IPS DF 6.9 (cell line): ENCODE results near the gene D2HGDH.

Experiments used
- DNase-seq: peaks from one replicate; pipeline ENCODE4 v3.0.0-alpha.2; 2013; ENCODE audit warnings: low read depth, low spot score
- H3K27ac ChIP-seq: one replicate; pipeline ENCODE4 v1.5.1; 2013; ENCODE audit warnings: low read length, control low read depth
- H3K27me3 ChIP-seq: 2 replicates; pipeline ENCODE4 v1.6.1; 2013; ENCODE audit warnings: mild to moderate bottlenecking, low read length; ENCODE audit not compliant: control insufficient read depth, insufficient read depth
- H3K36me3 ChIP-seq: 2 replicates; pipeline ENCODE4 v1.6.1; 2013; ENCODE audit warnings: low read length; ENCODE audit not compliant: control insufficient read depth, insufficient read depth
- H3K4me1 ChIP-seq: 2 replicates; pipeline ENCODE4 v1.6.1; 2013; ENCODE audit warnings: low read length; ENCODE audit not compliant: control insufficient read depth, insufficient read depth
- H3K4me3 ChIP-seq: 2 replicates; pipeline ENCODE4 v1.5.1; 2013; ENCODE audit warnings: mild to moderate bottlenecking, low read length
- H3K9me3 ChIP-seq: 2 replicates; pipeline ENCODE4 v1.6.1; 2013; ENCODE audit warnings: low read length, inconsistent platforms; ENCODE audit not compliant: control insufficient read depth, insufficient read depth
- WGBS: extraction: QIAGEN DNeasy Blood & Tissue Kit; methylation state at CpG from one replicate; pipeline ENCODE4 v1.1.7; 2013; ENCODE audit warnings: mixed read lengths, missing lambda C conversion rate; ENCODE audit not compliant: insufficient read length, insufficient coverage; 5-methylcytosine and 5-hydroxymethylcytosine counted together

Gene D2HGDH

GRCh38 chr2:241768850-241769249 lies 34.4 kb downstream of the D2HGDH start:
- Histone ChIP-seq H3K9me3 (no peaks in the 10 kb centered on the region), H3K27me3 (no peaks in the 10 kb centered on the region), H3K27ac (no peak overlapping the region), H3K4me1 (peaks cover 3% of the 10 kb centered on the region; the same call in 1 of the 2 replicates), H3K36me3 (no peaks in the 10 kb centered on the region), H3K4me3 (no peak overlapping the region)
- no peak for DNase-seq
- WGBS: no CpG with 5 or more reads among the region's 11 CpGs

GRCh38 chr2:241769819-241770184 lies 35.4 kb downstream of the D2HGDH start:
- H3K27me3 ChIP-seq: no peaks in the 10 kb centered on the region
- WGBS: no CpG with 5 or more reads among the region's 13 CpGs
- no peak overlapping the region for H3K27ac ChIP-seq
- no peak overlapping the region for H3K4me3 ChIP-seq
- H3K36me3 ChIP-seq: no peaks in the 10 kb centered on the region
- DNase-seq: no peak
- peaks cover 3% of the 10 kb centered on the region; the same call in 1 of the 2 replicates for H3K4me1 ChIP-seq
- no peaks in the 10 kb centered on the region for H3K9me3 ChIP-seq

- Histone ChIP-seq H3K27ac (no peak overlapping the region), H3K27me3 (no peaks in the 10 kb centered on the region), H3K4me3 (no peak overlapping the region), H3K36me3 (no peaks in the 10 kb centered on the region), H3K4me1 (peaks cover 3% of the 10 kb centered on the region; the same call in 1 of the 2 replicates), H3K9me3 (no peaks in the 10 kb centered on the region)
- WGBS: no CpG with 5 or more reads among the region's 27 CpGs
- no peak for DNase-seq
Measured at GRCh38 chr2:241770185-241770935, 35.9 kb downstream of the D2HGDH start.

- Histone ChIP-seq H3K27me3 (no peaks in the 10 kb centered on the region), H3K27ac (no peak overlapping the region), H3K36me3 (no peaks in the 10 kb centered on the region), H3K4me3 (no peak overlapping the region), H3K4me1 (peaks cover 5% of the 10 kb centered on the region), H3K9me3 (no peaks in the 10 kb centered on the region)
- no peak for DNase-seq
- WGBS: no CpG with 5 or more reads among the region's 12 CpGs
Measured at GRCh38 chr2:241770936-241771285, 36.5 kb downstream of the D2HGDH start.

GRCh38 chr2:241771286-241772062 lies 37.0 kb downstream of the D2HGDH start:
- H3K27me3 ChIP-seq: no peaks in the 10 kb centered on the region
- H3K36me3 ChIP-seq: no peaks in the 10 kb centered on the region
- H3K4me1 ChIP-seq: peaks cover 5% of the 10 kb centered on the region
- no peak overlapping the region for H3K4me3 ChIP-seq
- no peak overlapping the region for H3K27ac ChIP-seq
- WGBS: no CpG with 5 or more reads among the region's 38 CpGs
- H3K9me3 ChIP-seq: no peaks in the 10 kb centered on the region
- no peak for DNase-seq

- H3K4me3 ChIP-seq: no peak overlapping the region
- no peaks in the 10 kb centered on the region for H3K27me3 ChIP-seq
- peaks cover 5% of the 10 kb centered on the region for H3K4me1 ChIP-seq
- WGBS: no CpG with 5 or more reads among the region's 9 CpGs
- no peak overlapping the region for H3K27ac ChIP-seq
- H3K9me3 ChIP-seq: no peaks in the 10 kb centered on the region
- no peaks in the 10 kb centered on the region for H3K36me3 ChIP-seq
- DNase-seq: no peak
Measured at GRCh38 chr2:241772063-241772499, 37.7 kb downstream of the D2HGDH start.

- Histone ChIP-seq H3K36me3 (no peaks in the 10 kb centered on the region), H3K4me3 (no peak overlapping the region), H3K27ac (no peak overlapping the region), H3K27me3 (no peaks in the 10 kb centered on the region), H3K9me3 (no peaks in the 10 kb centered on the region), H3K4me1 (peaks cover 14% of the 10 kb centered on the region)
- no CpG with 5 or more reads among the region's 29 CpGs for WGBS
- no peak for DNase-seq
Measured at GRCh38 chr2:241773511-241774418, 39.3 kb downstream of the D2HGDH start.

GRCh38 chr2:241774419-241775222 lies 40.2 kb downstream of the D2HGDH start:
- Histone ChIP-seq H3K27ac (no peak overlapping the region), H3K36me3 (no peaks in the 10 kb centered on the region), H3K27me3 (no peaks in the 10 kb centered on the region), H3K4me3 (no peak overlapping the region), H3K4me1 (peaks cover 14% of the 10 kb centered on the region), H3K9me3 (no peaks in the 10 kb centered on the region)
- no CpG with 5 or more reads among the region's 40 CpGs for WGBS
- DNase-seq: no peak

GRCh38 chr2:241775223-241776177 lies 41.1 kb downstream of the D2HGDH start:
- H3K4me3 ChIP-seq: no peak overlapping the region
- H3K4me1 ChIP-seq: peaks cover 14% of the 10 kb centered on the region
- no peak for DNase-seq
- no peaks in the 10 kb centered on the region for H3K36me3 ChIP-seq
- H3K27ac ChIP-seq: no peak overlapping the region
- no peaks in the 10 kb centered on the region for H3K27me3 ChIP-seq
- no CpG with 5 or more reads among the region's 34 CpGs for WGBS
- no peaks in the 10 kb centered on the region for H3K9me3 ChIP-seq
